GM18511 (cell line): Measurements from ENCODE around the gene PREX1.
A peak's percentile ranks its signal among the peaks of the same experiment; 100 is the strongest.
"Not testable (repeated sequence)": the region's sequence is repeated elsewhere in the genome, so short reads cannot be mapped to it uniquely, and the experiment has no call there.

Source experiments
- ATAC-seq: cut with Tn5 transposase; IDR thresholded peaks from one replicate; pipeline ENCODE4 v1.9.1; 2021; ENCODE audit warnings: mild to moderate bottlenecking, moderate library complexity; ENCODE audit not compliant: unreplicated experiment

PREX1 gene

GRCh38 chr20:48610996-48611395 is 216.8 kb downstream of the PREX1 start:
- no peak for ATAC-seq

GRCh38 chr20:48609491-48609978 is 218.3 kb downstream of the PREX1 start:
- peak; percentile 93 for ATAC-seq

GRCh38 chr20:48608756-48609155 is 219.0 kb downstream of the PREX1 start:
- ATAC-seq, result no peak

GRCh38 chr20:48607544-48607865 is 220.3 kb downstream of the PREX1 start:
- no peak for ATAC-seq

- no peak for ATAC-seq
Observed at GRCh38 chr20:48606841-48607543, 220.8 kb downstream of the PREX1 start.

- ATAC-seq, result no peak
Observed at GRCh38 chr20:48606172-48606840, 221.5 kb downstream of the PREX1 start.

GRCh38 chr20:48605364-48606171 is 222.2 kb downstream of the PREX1 start:
- no peak for ATAC-seq

- ATAC-seq, result no peak
Observed at GRCh38 chr20:48604936-48605335, 222.9 kb downstream of the PREX1 start.

GRCh38 chr20:48604426-48604825 is 223.4 kb downstream of the PREX1 start:
- ATAC-seq, result no peak

GRCh38 chr20:48603819-48604405 is 223.9 kb downstream of the PREX1 start:
- ATAC-seq, result no peak

- ATAC-seq, result no peak
Observed at GRCh38 chr20:48603116-48603818, 224.5 kb downstream of the PREX1 start.

GRCh38 chr20:48601798-48602197 is 226.0 kb downstream of the PREX1 start:
- no peak for ATAC-seq

GRCh38 chr20:48600470-48600945 is 227.3 kb downstream of the PREX1 start:
- ATAC-seq, result no peak

GRCh38 chr20:48599748-48600469 is 227.9 kb downstream of the PREX1 start:
- no peak for ATAC-seq

GRCh38 chr20:48599106-48599747 is 228.6 kb downstream of the PREX1 start:
- no peak for ATAC-seq

- ATAC-seq, result not testable (repeated sequence)
Observed at GRCh38 chr20:48598303-48598941, 229.4 kb downstream of the PREX1 start.

GRCh38 chr20:48597521-48598302 is 230.1 kb downstream of the PREX1 start:
- no peak for ATAC-seq

GRCh38 chr20:48596334-48596898 is 231.4 kb downstream of the PREX1 start:
- ATAC-seq, result no peak
